ENCODE data around the gene UBR4.

The UBR4 gene

DNA sequence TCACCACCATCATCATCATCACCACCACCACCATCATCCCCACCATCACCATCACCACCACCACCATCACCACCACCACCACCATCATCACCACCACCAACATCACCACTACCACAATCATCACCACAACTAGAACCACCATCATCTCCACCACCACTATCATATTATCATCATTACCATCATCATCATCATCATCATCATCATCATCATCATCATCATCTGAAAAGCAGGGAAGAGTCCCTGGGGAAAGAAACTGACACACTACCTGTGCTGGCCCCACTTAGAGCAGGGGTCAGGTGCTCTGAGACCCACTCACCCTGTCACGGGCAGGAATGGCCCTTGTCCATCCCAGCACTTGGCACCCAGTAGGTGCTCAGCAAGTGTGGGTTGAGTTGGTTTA, 148.7 kb downstream of the UBR4 start:
- peaks cover 21% of the 10 kb centered on the region for H3K36me3 Mint-ChIP-seq
- peaks cover 14% of the 10 kb centered on the region for H3K4me1 Mint-ChIP-seq
- no peak overlapping the region for H3K4me3 Mint-ChIP-seq
- DNase-seq (ENCODE audit: low spot score in 2 of 2) (no peak), ATAC-seq (no peak)
- H3K9me3 Mint-ChIP-seq: peaks cover 4% of the 10 kb centered on the region
- peak overlapping the region; percentile 95 for H3K27ac Mint-ChIP-seq

DNA sequence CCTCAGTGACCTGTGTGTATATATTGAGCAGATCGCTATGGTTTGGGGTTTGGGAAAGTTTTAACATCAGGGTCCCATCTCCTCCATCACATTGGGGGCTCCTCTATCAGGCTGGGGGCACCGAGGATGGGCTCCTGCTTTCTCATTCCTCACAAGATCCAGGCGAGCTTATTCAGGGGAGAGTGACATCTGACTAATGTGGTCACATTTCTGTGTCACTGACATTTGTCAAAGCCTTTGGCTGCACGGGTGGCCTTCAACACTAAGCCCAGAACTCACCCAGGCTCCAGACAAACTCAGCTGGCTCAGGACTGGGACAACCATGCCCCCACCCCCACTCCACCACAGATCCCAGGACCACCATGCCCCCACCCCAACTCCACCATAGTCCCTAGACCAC, 150.3 kb downstream of the UBR4 start:
- Mint-ChIP-seq H3K9me3 (peaks cover 4% of the 10 kb centered on the region), H3K27ac (no peak overlapping the region), H3K36me3 (peaks cover 21% of the 10 kb centered on the region)

GRCh38 chr1:19058476-19058797, 151.6 kb downstream of the UBR4 start:
- no peak overlapping the region for H3K27ac Mint-ChIP-seq
- no peak for ATAC-seq

More for the DNA sequence above, 150.3 kb downstream of the UBR4 start:
- DNase-seq (ENCODE audit: low spot score in 2 of 2) (no peak), ATAC-seq (peak; percentile 38)
- Mint-ChIP-seq H3K4me3 (no peak overlapping the region), H3K4me1 (peaks cover 14% of the 10 kb centered on the region)

GRCh38 chr1:19057784-19058475, 152.1 kb downstream of the UBR4 start:
- H3K36me3 Mint-ChIP-seq: peaks cover 21% of the 10 kb centered on the region
- H3K4me3 Mint-ChIP-seq: no peak overlapping the region
- peaks cover 14% of the 10 kb centered on the region for H3K4me1 Mint-ChIP-seq
- ATAC-seq (no peak), DNase-seq (ENCODE audit: low spot score in 2 of 2) (no peak)
- peaks cover 4% of the 10 kb centered on the region for H3K9me3 Mint-ChIP-seq
- no peak overlapping the region for H3K27ac Mint-ChIP-seq

More at GRCh38 chr1:19058476-19058797, 151.6 kb downstream of the UBR4 start:
- peaks cover 21% of the 10 kb centered on the region for H3K36me3 Mint-ChIP-seq
- H3K4me1 Mint-ChIP-seq: peaks cover 14% of the 10 kb centered on the region
- H3K9me3 Mint-ChIP-seq: peaks cover 4% of the 10 kb centered on the region
- no peak overlapping the region for H3K4me3 Mint-ChIP-seq
- no peak for DNase-seq (ENCODE audit: low spot score in 2 of 2)

- DNase-seq (ENCODE audit: low spot score in 2 of 2) (no peak), ATAC-seq (no peak)
- H3K9me3 Mint-ChIP-seq: peaks cover 4% of the 10 kb centered on the region
- H3K27ac Mint-ChIP-seq: no peak overlapping the region
- H3K4me1 Mint-ChIP-seq: peaks cover 13% of the 10 kb centered on the region
- H3K4me3 Mint-ChIP-seq: no peak overlapping the region
- peaks cover 19% of the 10 kb centered on the region for H3K36me3 Mint-ChIP-seq
Observed at GRCh38 chr1:19057182-19057779, 152.8 kb downstream of the UBR4 start.

- Mint-ChIP-seq H3K27ac (no peak overlapping the region), H3K4me3 (no peak overlapping the region), H3K4me1 (no peaks in the 10 kb centered on the region), H3K36me3 (peaks cover 3% of the 10 kb centered on the region), H3K9me3 (no peaks in the 10 kb centered on the region)
- ATAC-seq (no peak), DNase-seq (ENCODE audit: low spot score in 2 of 2) (no peak)
Observed at GRCh38 chr1:19055701-19056100, 154.4 kb downstream of the UBR4 start.

DNA sequence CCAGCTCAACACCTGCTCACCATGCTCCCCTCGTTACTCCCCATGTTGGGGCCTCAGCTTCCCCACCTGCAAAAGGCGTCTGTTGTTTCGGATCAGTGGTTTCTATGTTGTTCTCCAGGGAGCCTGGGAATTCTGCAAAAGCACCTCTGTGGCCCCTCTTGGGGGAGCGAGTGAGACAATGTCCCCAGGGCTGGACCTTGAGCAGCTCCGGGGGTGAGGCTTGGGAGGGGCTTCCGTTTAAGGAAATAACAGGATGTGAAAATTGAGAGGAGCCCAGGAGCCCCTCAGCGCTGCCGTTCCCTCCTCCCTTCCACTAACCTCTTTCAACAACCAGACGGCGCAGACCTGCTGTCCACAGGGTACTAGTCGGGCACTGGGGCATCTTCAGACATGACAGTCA, 155.1 kb downstream of the UBR4 start:
- H3K4me1 Mint-ChIP-seq: no peaks in the 10 kb centered on the region

GRCh38 chr1:19054216-19054615, 155.8 kb downstream of the UBR4 start:
- Mint-ChIP-seq H3K4me1 (no peaks in the 10 kb centered on the region), H3K9me3 (no peaks in the 10 kb centered on the region), H3K4me3 (no peak overlapping the region), H3K36me3 (no peaks in the 10 kb centered on the region), H3K27ac (no peak overlapping the region)
- ATAC-seq: peak; percentile 17
- DNase-seq (ENCODE audit: low spot score in 2 of 2): no peak

More for the DNA sequence above, 155.1 kb downstream of the UBR4 start:
- H3K27ac Mint-ChIP-seq: no peak overlapping the region
- no peaks in the 10 kb centered on the region for H3K9me3 Mint-ChIP-seq
- no peak for DNase-seq (ENCODE audit: low spot score in 2 of 2)
- H3K36me3 Mint-ChIP-seq: no peaks in the 10 kb centered on the region
- no peak overlapping the region for H3K4me3 Mint-ChIP-seq
- ATAC-seq: no peak

DNA sequence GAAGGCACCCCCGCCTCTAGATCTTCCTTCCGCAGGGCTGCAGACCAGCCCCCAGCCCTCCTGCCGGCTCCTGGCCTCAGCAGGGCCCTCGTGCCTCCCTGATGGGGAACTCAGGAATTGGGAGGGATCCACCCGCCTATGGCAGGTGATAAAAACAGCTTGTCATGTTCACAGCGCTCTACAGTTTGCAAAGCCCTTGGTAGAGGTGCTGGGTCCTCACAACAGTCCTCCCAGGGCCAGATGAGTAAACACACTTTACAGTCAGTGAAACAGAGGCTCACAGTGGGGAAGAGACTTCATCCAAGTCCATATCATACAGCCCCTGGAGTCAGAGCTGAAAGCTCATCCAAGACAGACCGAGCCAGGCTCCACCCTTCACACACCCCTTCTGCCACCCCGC, 156.6 kb downstream of the UBR4 start:
- Mint-ChIP-seq H3K27ac (no peak overlapping the region), H3K4me1 (no peaks in the 10 kb centered on the region), H3K9me3 (no peaks in the 10 kb centered on the region), H3K36me3 (no peaks in the 10 kb centered on the region), H3K4me3 (no peak overlapping the region)
- DNase-seq (ENCODE audit: low spot score in 2 of 2) (no peak), ATAC-seq (no peak)

DNA sequence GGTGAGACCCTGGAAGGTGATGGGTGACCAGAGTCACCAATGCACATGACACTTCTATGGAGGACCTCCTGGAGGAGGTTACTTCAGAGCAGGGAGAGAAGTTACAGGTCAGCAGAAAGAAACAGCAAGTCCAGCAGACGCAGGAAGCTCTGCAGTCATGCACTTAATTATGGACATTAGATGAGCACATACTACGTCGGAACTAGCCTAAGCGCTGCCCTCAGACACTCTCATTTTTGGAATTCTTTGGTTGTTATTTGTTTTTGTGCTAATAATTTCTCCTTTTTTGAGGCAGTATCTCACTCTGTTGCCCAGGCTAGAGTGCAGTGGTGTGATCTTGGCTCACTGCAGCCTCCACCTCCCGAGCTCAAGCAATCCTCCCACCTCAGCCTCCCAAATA, 160.3 kb downstream of the UBR4 start:
- Mint-ChIP-seq H3K4me1 (peaks cover 21% of the 10 kb centered on the region), H3K27ac (no peak overlapping the region), H3K4me3 (no peak overlapping the region), H3K36me3 (peaks cover 6% of the 10 kb centered on the region), H3K9me3 (no peaks in the 10 kb centered on the region)
- ATAC-seq: no peak
- DNase-seq (ENCODE audit: low spot score in 2 of 2): no peak

- no peaks in the 10 kb centered on the region for H3K9me3 Mint-ChIP-seq
- H3K4me1 Mint-ChIP-seq: peaks cover 21% of the 10 kb centered on the region
- DNase-seq (ENCODE audit: low spot score in 2 of 2): no peak
- H3K27ac Mint-ChIP-seq: no peak overlapping the region
- no peak for ATAC-seq
- peaks cover 6% of the 10 kb centered on the region for H3K36me3 Mint-ChIP-seq
- no peak overlapping the region for H3K4me3 Mint-ChIP-seq
Observed at GRCh38 chr1:19049128-19049768, 160.8 kb downstream of the UBR4 start.

- Mint-ChIP-seq H3K4me3 (no peak overlapping the region), H3K27ac (no peak overlapping the region)
- no peak for ATAC-seq
Observed at GRCh38 chr1:19046972-19047731, 162.9 kb downstream of the UBR4 start.

DNA sequence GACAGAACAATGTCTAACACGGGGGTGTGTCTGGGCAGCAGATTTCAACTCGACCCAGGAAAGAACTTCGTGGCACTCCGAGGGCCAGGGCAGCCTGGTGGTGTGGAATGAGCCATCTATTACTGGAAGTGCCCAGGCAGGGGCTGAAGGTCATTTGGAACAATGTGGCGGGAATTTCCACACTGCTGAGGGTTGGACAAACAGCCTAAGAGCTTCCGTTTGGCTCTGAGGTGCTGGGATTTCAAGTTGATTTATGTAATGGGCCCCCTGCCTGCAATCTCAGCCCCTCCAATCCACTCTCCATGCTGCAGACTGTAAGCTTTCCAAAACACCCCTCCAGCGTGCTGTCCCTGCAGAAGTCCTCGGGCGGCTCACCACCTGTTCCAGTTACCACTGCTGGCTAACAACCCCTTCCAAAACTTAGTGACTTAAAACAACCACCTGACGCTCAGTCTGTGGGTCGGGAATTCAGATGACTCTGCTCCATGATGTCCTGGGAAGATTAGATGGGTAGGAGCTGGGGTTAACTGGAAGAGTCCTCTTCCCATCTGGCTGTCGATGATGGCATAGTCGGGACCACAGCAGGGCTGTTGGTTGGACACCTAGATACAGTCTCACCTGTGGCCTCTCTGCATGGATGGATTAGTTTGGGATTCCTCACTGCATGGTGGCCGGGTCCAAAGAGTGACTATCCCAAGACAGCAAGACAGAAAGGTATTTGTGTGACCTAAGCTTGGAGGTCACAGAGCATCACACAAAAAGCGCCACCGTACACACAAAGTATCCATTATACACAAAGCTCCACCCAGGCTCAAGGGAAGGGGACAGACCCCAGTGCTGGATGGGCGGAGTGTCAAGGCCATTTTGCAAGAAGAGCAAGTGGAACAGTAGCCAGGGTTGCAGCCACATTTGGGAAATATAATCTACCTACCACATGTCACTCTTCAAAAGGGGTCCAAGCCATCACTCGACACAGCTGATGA, 163.9 kb downstream of the UBR4 start:
- Mint-ChIP-seq H3K9me3 (no peaks in the 10 kb centered on the region), H3K27ac (peak overlapping the region; percentile 74)
- no peak for DNase-seq (ENCODE audit: low spot score in 2 of 2)

More at GRCh38 chr1:19046972-19047731, 162.9 kb downstream of the UBR4 start:
- H3K4me1 Mint-ChIP-seq: peaks cover 28% of the 10 kb centered on the region
- peaks cover 6% of the 10 kb centered on the region for H3K36me3 Mint-ChIP-seq
- no peak for DNase-seq (ENCODE audit: low spot score in 2 of 2)
- no peaks in the 10 kb centered on the region for H3K9me3 Mint-ChIP-seq

GRCh38 chr1:19044975-19045831, 164.9 kb downstream of the UBR4 start:
- ATAC-seq: peak; percentile 98
- Mint-ChIP-seq H3K4me1 (peaks cover 28% of the 10 kb centered on the region), H3K36me3 (peaks cover 6% of the 10 kb centered on the region), H3K4me3 (peak overlapping the region; percentile 64), H3K27ac (peak overlapping the region; percentile 74), H3K9me3 (no peaks in the 10 kb centered on the region)
- peak; percentile 36 to 77 for DNase-seq (ENCODE audit: low spot score in 2 of 2)

More for the DNA sequence above, 163.9 kb downstream of the UBR4 start:
- Mint-ChIP-seq H3K4me3 (peak overlapping the region; percentile 64), H3K36me3 (peaks cover 6% of the 10 kb centered on the region), H3K4me1 (peaks cover 28% of the 10 kb centered on the region)
- no peak for ATAC-seq

Measured in stimulated activated effector memory CD8-positive, alpha-beta T cell treated with anti-CD3 and anti-CD28 coated beads, Interleukin-12 subunit alpha, Interleukin-12 subunit beta, amount 100 ng/mL, for 72 hours (primary cell).